GM23338 (cell line): ENCODE measurements around the gene CRX. TPM values are rescaled to one million over a fixed set of nuclear protein-coding genes. Genes with fewer than 3 reads are reported as not detected.

Source experiments
- CREB1 ChIP-seq: fragments of 250-450 bp; sonication (Bioruptor Pico); IDR thresholded peaks from 2 replicates; pipeline ENCODE4 v1.5.0; 2020; ENCODE audit warnings: low read depth, mild to moderate bottlenecking, moderate library complexity
- ETS1 ChIP-seq: IDR thresholded peaks from 2 replicates; pipeline ENCODE4 v1.6.1; 2016; ENCODE audit warnings: antibody characterized with exemption
- EZH2 ChIP-seq: fragments of 200-600 bp; sonication (generic); IDR thresholded peaks from one replicate; pipeline ENCODE4 v1.8.0; 2017; ENCODE audit warnings: antibody characterized with exemption, mild to moderate bottlenecking, low read depth; ENCODE audit not compliant: unreplicated experiment
- JUNB ChIP-seq: IDR thresholded peaks from one replicate; pipeline ENCODE4 v1.6.1; 2016; ENCODE audit warnings: antibody characterized with exemption; ENCODE audit not compliant: unreplicated experiment
- NANOG ChIP-seq: IDR thresholded peaks from 2 replicates; pipeline ENCODE4 v1.6.1; 2016; ENCODE audit warnings: antibody characterized with exemption, borderline replicate concordance
- POLR2AphosphoS5 ChIP-seq: IDR thresholded peaks from 2 replicates; pipeline ENCODE4 v1.6.1; 2016; ENCODE audit warnings: antibody characterized with exemption, low read depth
- REST ChIP-seq: IDR thresholded peaks from one replicate; pipeline ENCODE4 v1.6.1; 2018; ENCODE audit warnings: antibody characterized with exemption; ENCODE audit not compliant: unreplicated experiment
- STAT1 ChIP-seq: IDR thresholded peaks from one replicate; pipeline ENCODE4 v1.6.1; 2016; ENCODE audit warnings: antibody characterized with exemption; ENCODE audit not compliant: unreplicated experiment
- ZNF114 ChIP-seq: fragments of 250-450 bp; sonication (Bioruptor Pico); IDR thresholded peaks from 2 replicates; pipeline ENCODE4 v1.5.0; 2020; ENCODE audit warnings: mild to moderate bottlenecking, moderate library complexity
- ZNF331 ChIP-seq: fragments of 250-450 bp; sonication (Bioruptor Pico); IDR thresholded peaks from 2 replicates; pipeline ENCODE4 v1.5.0; 2020; ENCODE audit warnings: low read depth, mild to moderate bottlenecking, moderate library complexity
- ZNF462 ChIP-seq: fragments of 250-450 bp; sonication (Bioruptor Pico); IDR thresholded peaks from 2 replicates; pipeline ENCODE4 v1.5.0; 2020; ENCODE audit warnings: mild to moderate bottlenecking, moderate library complexity
- polyA plus RNA-seq: library from polyadenylated mRNA; unstranded; fragments of >200 nt; fragmentation: Nextera tagmentation; extraction: Ambion mirVana; gene quantifications from 2 replicates; pipeline ENCODE4 v1.2.1, GENCODE V29; 2016
- total RNA-seq: library from RNA; depleted of rRNA; stranded (reverse); fragments of >200 nt; shearing (Covaris generic); gene quantifications from 2 replicates; pipeline ENCODE4 v1.2.3, GENCODE V29; 2014

Gene CRX
- total and polyA plus RNA-seq, 2 experiments from 2014 or later, result 0.15 TPM; not detected in 1

GRCh38 chr19:47881757-47882156 lies 60.0 kb downstream of the CRX start (continued):
- TF ChIP-seq ZNF462, result no peak
- no peak for TF ChIP-seq POLR2AphosphoS5
- no peak for TF ChIP-seq ZNF114 (CRISPR knock-in tag)
- TF ChIP-seq STAT1, result no peak
- no peak for TF ChIP-seq NANOG
- no peak for TF ChIP-seq ZNF331 (CRISPR knock-in tag)
- TF ChIP-seq JUNB, result no peak
- no peak for TF ChIP-seq REST
- no peak for TF ChIP-seq EZH2
- no peak for TF ChIP-seq ETS1
- TF ChIP-seq CREB1 (CRISPR knock-in tag), result no peak
